Measurements from ENCODE around the gene TANC1. TPM values are rescaled to one million over a fixed set of nuclear protein-coding genes. Genes with fewer than 3 reads are reported as not detected.
A peak's percentile ranks its signal among the peaks of the same experiment; 100 is the strongest.

The TANC1 gene
- total RNA-seq, 1 donor from 2014 or later: 0.47 TPM

- DNase-seq (ENCODE audit: low spot score): peak; percentile 52
- Mint-ChIP-seq H3K9me3 (no peaks in the 10 kb centered on the region), H3K4me3 (no peak overlapping the region), H3K36me3 (ENCODE audit: low read depth) (no peaks in the 10 kb centered on the region), H3K27me3 (ENCODE audit: insufficient read depth) (peaks cover 2% of the 10 kb centered on the region), H3K27ac (no peak overlapping the region), H3K4me1 (ENCODE audit: low read depth) (no peaks in the 10 kb centered on the region)
- intact Hi-C loops (cut with micrococcal nuclease): loop anchor here (1.0 to 2.0 kb wide), 2 partner anchors 217 to 851 kb away; no protein-coding TSS in a partner anchor
These were observed 149.8 kb downstream of the TANC1 start for GRCh38 chr2:159118115-159118858.

GRCh38 chr2:159118859-159119500, 150.5 kb downstream of the TANC1 start:
- H3K4me3 Mint-ChIP-seq: no peak overlapping the region
- H3K27me3 Mint-ChIP-seq (ENCODE audit: insufficient read depth): peaks cover 2% of the 10 kb centered on the region
- no peaks in the 10 kb centered on the region for H3K4me1 Mint-ChIP-seq (ENCODE audit: low read depth)
- H3K27ac Mint-ChIP-seq: no peak overlapping the region
- no peak for DNase-seq (ENCODE audit: low spot score)
- intact Hi-C loops (cut with micrococcal nuclease): loop anchor here (1.0 to 2.0 kb wide), 2 partner anchors 218 to 850 kb away; no protein-coding TSS in a partner anchor
- H3K9me3 Mint-ChIP-seq: no peaks in the 10 kb centered on the region
- no peaks in the 10 kb centered on the region for H3K36me3 Mint-ChIP-seq (ENCODE audit: low read depth)

- intact Hi-C loops (cut with micrococcal nuclease): loop anchor here (2.0 kb wide), 1 partner anchor 849 kb away; no protein-coding TSS in a partner anchor
- H3K4me3 Mint-ChIP-seq: no peak overlapping the region
- no peaks in the 10 kb centered on the region for H3K36me3 Mint-ChIP-seq (ENCODE audit: low read depth)
- H3K4me1 Mint-ChIP-seq (ENCODE audit: low read depth): peaks cover 7% of the 10 kb centered on the region
- no peak overlapping the region for H3K27ac Mint-ChIP-seq
- no peaks in the 10 kb centered on the region for H3K27me3 Mint-ChIP-seq (ENCODE audit: insufficient read depth)
- H3K9me3 Mint-ChIP-seq: no peaks in the 10 kb centered on the region
- DNase-seq (ENCODE audit: low spot score): no peak
These were observed 151.3 kb downstream of the TANC1 start for GRCh38 chr2:159119652-159120257.

- no peak for DNase-seq (ENCODE audit: low spot score)
- Mint-ChIP-seq H3K27ac (no peak overlapping the region), H3K27me3 (ENCODE audit: insufficient read depth) (no peaks in the 10 kb centered on the region), H3K4me1 (ENCODE audit: low read depth) (peaks cover 8% of the 10 kb centered on the region), H3K4me3 (no peak overlapping the region), H3K9me3 (no peaks in the 10 kb centered on the region), H3K36me3 (ENCODE audit: low read depth) (no peaks in the 10 kb centered on the region)
- intact Hi-C loops (cut with micrococcal nuclease): no loop called here
These were observed 155.3 kb downstream of the TANC1 start for GRCh38 chr2:159123786-159124185.

- Mint-ChIP-seq H3K4me1 (ENCODE audit: low read depth) (peaks cover 8% of the 10 kb centered on the region), H3K27me3 (ENCODE audit: insufficient read depth) (peaks cover under 1% of the 10 kb centered on the region), H3K4me3 (no peak overlapping the region), H3K27ac (no peak overlapping the region), H3K36me3 (ENCODE audit: low read depth) (no peaks in the 10 kb centered on the region), H3K9me3 (no peaks in the 10 kb centered on the region)
- intact Hi-C loops (cut with micrococcal nuclease): no loop called here
- DNase-seq (ENCODE audit: low spot score): no peak
These were observed 156.0 kb downstream of the TANC1 start for GRCh38 chr2:159124441-159124911.

- Mint-ChIP-seq H3K4me3 (no peak overlapping the region), H3K4me1 (ENCODE audit: low read depth) (peaks cover 8% of the 10 kb centered on the region), H3K27me3 (ENCODE audit: insufficient read depth) (peaks cover 2% of the 10 kb centered on the region), H3K27ac (no peak overlapping the region), H3K9me3 (no peaks in the 10 kb centered on the region), H3K36me3 (ENCODE audit: low read depth) (no peaks in the 10 kb centered on the region)
- intact Hi-C loops (cut with micrococcal nuclease): no loop called here
- DNase-seq (ENCODE audit: low spot score): no peak
These were observed 156.6 kb downstream of the TANC1 start for GRCh38 chr2:159124931-159125467.

GRCh38 chr2:159125858-159126257, 157.4 kb downstream of the TANC1 start:
- Mint-ChIP-seq H3K36me3 (ENCODE audit: low read depth) (no peaks in the 10 kb centered on the region), H3K4me1 (ENCODE audit: low read depth) (peaks cover 8% of the 10 kb centered on the region), H3K4me3 (no peak overlapping the region), H3K27ac (no peak overlapping the region), H3K9me3 (no peaks in the 10 kb centered on the region), H3K27me3 (ENCODE audit: insufficient read depth) (peaks cover 2% of the 10 kb centered on the region)
- DNase-seq (ENCODE audit: low spot score): no peak
- intact Hi-C loops (cut with micrococcal nuclease): no loop called here

GRCh38 chr2:159126432-159127022, 158.1 kb downstream of the TANC1 start:
- H3K27ac Mint-ChIP-seq: no peak overlapping the region
- H3K9me3 Mint-ChIP-seq: no peaks in the 10 kb centered on the region
- no peak for DNase-seq (ENCODE audit: low spot score)
- H3K27me3 Mint-ChIP-seq (ENCODE audit: insufficient read depth): peaks cover 2% of the 10 kb centered on the region
- no peak overlapping the region for H3K4me3 Mint-ChIP-seq
- intact Hi-C loops (cut with micrococcal nuclease): no loop called here
- H3K4me1 Mint-ChIP-seq (ENCODE audit: low read depth): peaks cover 8% of the 10 kb centered on the region
- H3K36me3 Mint-ChIP-seq (ENCODE audit: low read depth): no peaks in the 10 kb centered on the region

- intact Hi-C loops (cut with micrococcal nuclease): no loop called here
These were observed 159.8 kb downstream of the TANC1 start for GRCh38 chr2:159128191-159128590.

GRCh38 chr2:159129269-159129668, 160.8 kb downstream of the TANC1 start:
- intact Hi-C loops (cut with micrococcal nuclease): no loop called here
- Mint-ChIP-seq H3K9me3 (no peaks in the 10 kb centered on the region), H3K27me3 (ENCODE audit: insufficient read depth) (peaks cover 2% of the 10 kb centered on the region), H3K4me1 (ENCODE audit: low read depth) (peaks cover 6% of the 10 kb centered on the region), H3K27ac (no peak overlapping the region), H3K36me3 (ENCODE audit: low read depth) (no peaks in the 10 kb centered on the region), H3K4me3 (no peak overlapping the region)
- DNase-seq (ENCODE audit: low spot score): no peak

More at GRCh38 chr2:159128191-159128590, 159.8 kb downstream of the TANC1 start:
- no peak overlapping the region for H3K4me3 Mint-ChIP-seq
- DNase-seq (ENCODE audit: low spot score): no peak
- no peak overlapping the region for H3K27ac Mint-ChIP-seq
- no peaks in the 10 kb centered on the region for H3K36me3 Mint-ChIP-seq (ENCODE audit: low read depth)
- H3K4me1 Mint-ChIP-seq (ENCODE audit: low read depth): peaks cover 8% of the 10 kb centered on the region
- H3K9me3 Mint-ChIP-seq: no peaks in the 10 kb centered on the region
- H3K27me3 Mint-ChIP-seq (ENCODE audit: insufficient read depth): peaks cover 2% of the 10 kb centered on the region

- peaks cover under 1% of the 10 kb centered on the region for H3K4me1 Mint-ChIP-seq (ENCODE audit: low read depth)
- H3K36me3 Mint-ChIP-seq (ENCODE audit: low read depth): no peaks in the 10 kb centered on the region
- H3K9me3 Mint-ChIP-seq: no peaks in the 10 kb centered on the region
- no peak overlapping the region for H3K27ac Mint-ChIP-seq
- H3K27me3 Mint-ChIP-seq (ENCODE audit: insufficient read depth): peaks cover 2% of the 10 kb centered on the region
- intact Hi-C loops (cut with micrococcal nuclease): no loop called here
- no peak overlapping the region for H3K4me3 Mint-ChIP-seq
- no peak for DNase-seq (ENCODE audit: low spot score)
These were observed 161.4 kb downstream of the TANC1 start for GRCh38 chr2:159129824-159130223.

GRCh38 chr2:159130302-159130701, 161.9 kb downstream of the TANC1 start:
- H3K4me1 Mint-ChIP-seq (ENCODE audit: low read depth): no peaks in the 10 kb centered on the region
- H3K4me3 Mint-ChIP-seq: no peak overlapping the region
- no peak for DNase-seq (ENCODE audit: low spot score)
- no peaks in the 10 kb centered on the region for H3K9me3 Mint-ChIP-seq
- intact Hi-C loops (cut with micrococcal nuclease): no loop called here
- no peaks in the 10 kb centered on the region for H3K36me3 Mint-ChIP-seq (ENCODE audit: low read depth)
- peaks cover 2% of the 10 kb centered on the region for H3K27me3 Mint-ChIP-seq (ENCODE audit: insufficient read depth)
- H3K27ac Mint-ChIP-seq: no peak overlapping the region
